Nephron progenitor cell (in vitro differentiated cells): Measurements from ENCODE around the gene SSR1.
A peak's percentile ranks its signal among the peaks of the same experiment; 100 is the strongest.

Experiments used
- DNase-seq: peaks from one replicate; pipeline ENCODE4 v3.0.0; 2021
- H3K27ac Mint-ChIP-seq: 2 replicates; pipeline ENCODE4 v1.8.0; 2021; ENCODE audit warnings: mild to moderate bottlenecking, moderate library complexity, mixed read lengths
- H3K27me3 Mint-ChIP-seq: 2 replicates; pipeline ENCODE4 v1.8.0; 2021; ENCODE audit warnings: mild to moderate bottlenecking, low read depth, mixed read lengths; ENCODE audit not compliant: poor library complexity
- H3K36me3 Mint-ChIP-seq: 2 replicates; pipeline ENCODE4 v1.8.0; 2021; ENCODE audit warnings: low read depth, mixed read lengths
- H3K4me1 Mint-ChIP-seq: 2 replicates; pipeline ENCODE4 v1.8.0; 2021; ENCODE audit warnings: mixed read lengths
- H3K4me3 Mint-ChIP-seq: 2 replicates; pipeline ENCODE4 v1.8.0; 2021; ENCODE audit warnings: mild to moderate bottlenecking, moderate library complexity, mixed read lengths
- H3K9me3 Mint-ChIP-seq: 2 replicates; pipeline ENCODE4 v1.8.0; 2021; ENCODE audit warnings: mild to moderate bottlenecking, moderate library complexity, mixed read lengths
- CTCF ChIP-seq: fragments of 200-600 bp; sonication (generic); IDR thresholded peaks from 2 replicates; pipeline ENCODE4 v1.5.0; 2021; ENCODE audit warnings: antibody characterized with exemption

The SSR1 gene

DNA sequence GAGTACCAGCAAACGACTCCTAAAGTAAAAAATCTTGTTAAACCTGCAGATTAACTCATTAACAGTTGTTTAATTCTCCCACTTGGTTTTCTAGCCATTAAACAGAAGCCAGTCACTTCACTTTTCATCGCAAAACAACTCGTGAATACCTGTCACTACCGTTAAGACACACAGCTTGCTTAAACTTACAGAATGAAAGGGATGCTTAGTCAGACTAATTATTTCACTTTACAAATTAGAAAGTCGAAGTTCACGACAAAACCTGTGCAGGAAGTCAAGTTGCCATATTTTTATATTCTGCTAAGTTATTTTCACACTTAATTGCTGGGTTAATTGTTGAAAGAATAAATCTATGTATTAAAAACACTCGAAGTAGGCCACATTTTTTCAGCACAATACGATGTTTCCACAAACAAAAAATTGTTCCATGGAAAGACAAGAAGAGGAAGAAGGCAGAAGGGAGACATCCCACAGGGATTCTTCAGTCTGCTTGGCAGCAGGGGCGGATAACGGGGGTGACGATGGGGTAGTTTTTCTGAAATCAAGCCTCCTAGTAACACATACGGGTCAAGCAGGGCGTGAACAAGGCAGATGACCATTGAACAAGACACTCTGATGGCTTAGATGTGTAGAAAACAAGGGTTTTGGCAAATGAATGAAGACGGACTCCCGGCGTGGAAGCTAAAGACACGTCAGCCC, 933 bp downstream of the SSR1 start:
- DNase-seq: no peak
- TF ChIP-seq CTCF: no peak
- Mint-ChIP-seq H3K27ac (peak overlapping the region; percentile 97), H3K4me3 (peak overlapping the region; percentile 93), H3K9me3 (no peaks in the 10 kb centered on the region), H3K36me3 (peaks cover 35% of the 10 kb centered on the region), H3K27me3 (no peaks in the 10 kb centered on the region), H3K4me1 (peaks cover 24% of the 10 kb centered on the region)

- Mint-ChIP-seq H3K27ac (no peak overlapping the region), H3K4me1 (peaks cover 24% of the 10 kb centered on the region)
- no peak for TF ChIP-seq CTCF
Observed at GRCh38 chr6:7311176-7311575, 1.8 kb downstream of the SSR1 start.

GRCh38 chr6:7309050-7309449, 3.9 kb downstream of the SSR1 start:
- Mint-ChIP-seq H3K9me3 (no peaks in the 10 kb centered on the region), H3K4me3 (no peak overlapping the region), H3K27me3 (no peaks in the 10 kb centered on the region), H3K36me3 (peaks cover 54% of the 10 kb centered on the region), H3K4me1 (peaks cover 19% of the 10 kb centered on the region), H3K27ac (no peak overlapping the region)
- no peak for DNase-seq
- no peak for TF ChIP-seq CTCF

More at GRCh38 chr6:7311176-7311575, 1.8 kb downstream of the SSR1 start:
- no peaks in the 10 kb centered on the region for H3K27me3 Mint-ChIP-seq
- H3K9me3 Mint-ChIP-seq: no peaks in the 10 kb centered on the region
- H3K36me3 Mint-ChIP-seq: peaks cover 38% of the 10 kb centered on the region
- H3K4me3 Mint-ChIP-seq: peak overlapping the region; percentile 93
- DNase-seq: no peak

DNA sequence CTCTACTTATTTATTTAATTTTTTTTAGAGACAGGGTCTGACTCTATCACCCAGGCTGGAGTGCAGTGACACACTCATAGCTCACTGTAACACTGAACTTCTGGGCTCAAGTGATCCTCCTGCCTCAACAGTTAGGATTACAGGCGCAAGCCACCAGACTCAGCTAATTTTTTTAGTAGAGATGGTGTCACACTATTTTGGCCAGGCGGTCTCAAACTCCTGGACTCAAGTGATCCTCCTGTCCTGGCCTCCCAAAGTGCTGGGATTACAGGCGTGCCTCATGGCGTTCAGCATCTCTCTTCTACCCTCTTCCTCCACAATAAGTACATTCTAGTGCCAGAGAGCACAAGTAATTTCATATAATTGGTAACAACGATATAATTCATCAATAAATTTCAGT, 5.5 kb downstream of the SSR1 start:
- Mint-ChIP-seq H3K27ac (peak overlapping the region; percentile 23), H3K9me3 (no peaks in the 10 kb centered on the region), H3K36me3 (peaks cover 61% of the 10 kb centered on the region), H3K27me3 (no peaks in the 10 kb centered on the region), H3K4me3 (no peak overlapping the region), H3K4me1 (peaks cover 16% of the 10 kb centered on the region)
- TF ChIP-seq CTCF: no peak
- no peak for DNase-seq

DNA sequence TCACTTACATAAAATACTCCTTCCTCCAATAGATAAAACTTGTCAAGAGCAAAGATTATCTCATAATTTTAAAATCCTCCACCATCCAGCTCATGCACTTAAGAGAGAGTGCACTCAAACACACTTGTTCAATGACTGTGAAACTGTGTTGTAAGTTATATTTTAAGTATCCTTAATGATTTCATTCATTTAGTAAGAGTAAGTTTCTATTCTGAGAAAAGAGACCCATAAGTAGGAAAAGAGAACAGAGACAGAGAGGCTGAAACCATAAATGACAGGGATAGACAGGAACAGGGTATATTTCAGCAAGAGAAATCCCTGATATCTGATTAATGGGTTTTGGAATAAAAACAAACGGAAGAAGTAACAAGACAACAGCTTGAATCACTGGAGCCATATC, 8.2 kb downstream of the SSR1 start:
- Mint-ChIP-seq H3K36me3 (peaks cover 78% of the 10 kb centered on the region), H3K4me1 (peaks cover 4% of the 10 kb centered on the region), H3K27ac (no peak overlapping the region), H3K9me3 (no peaks in the 10 kb centered on the region), H3K4me3 (no peak overlapping the region), H3K27me3 (no peaks in the 10 kb centered on the region)
- TF ChIP-seq CTCF: no peak
- DNase-seq: no peak

- H3K9me3 Mint-ChIP-seq: no peaks in the 10 kb centered on the region
- TF ChIP-seq CTCF: no peak
- no peak for DNase-seq
- H3K27me3 Mint-ChIP-seq: peaks cover under 1% of the 10 kb centered on the region
- peaks cover 72% of the 10 kb centered on the region for H3K36me3 Mint-ChIP-seq
- no peak overlapping the region for H3K27ac Mint-ChIP-seq
- H3K4me1 Mint-ChIP-seq: peaks cover 4% of the 10 kb centered on the region
- no peak overlapping the region for H3K4me3 Mint-ChIP-seq
Observed at GRCh38 chr6:7301702-7302101, 11.3 kb downstream of the SSR1 start.
